Measurements from ENCODE around the gene AGPAT3.

Gene AGPAT3

DNA sequence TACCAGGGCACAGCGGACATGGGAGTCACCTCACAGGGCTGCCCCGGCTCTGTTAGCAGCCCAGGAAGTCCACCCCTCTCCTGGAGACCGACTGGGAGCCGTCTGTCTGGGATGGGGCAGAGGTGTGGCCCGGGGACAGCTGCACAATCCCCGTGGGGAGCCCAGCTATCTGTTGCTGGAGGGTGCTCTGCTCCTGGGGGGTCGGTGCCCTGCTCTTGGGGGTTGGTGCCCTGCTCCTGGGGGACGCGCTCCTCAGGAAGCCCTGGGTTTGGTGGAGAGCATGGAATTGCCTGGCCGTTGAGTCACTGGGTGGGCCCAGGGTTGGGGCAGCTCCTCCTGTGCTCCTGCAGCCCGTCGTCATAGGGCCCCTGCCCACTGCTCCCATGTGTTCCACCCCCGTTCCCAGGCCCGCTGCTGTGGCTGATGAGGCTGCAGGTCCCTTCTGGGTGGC, 39.3 kb downstream of the AGPAT3 start:
- Histone ChIP-seq H3K4me3 (ENCODE audit: low read depth, low read length) (no peak overlapping the region), H3K27me3 (replicated peaks) (no peaks in the 10 kb centered on the region), H3K27ac (no peak overlapping the region), H3K36me3 (replicated peaks) (no peaks in the 10 kb centered on the region)
- DNase-seq = no peak
- in situ Hi-C loops (cut with HindIII; ENCODE audit: low pct_ligation_motif_present, low sequenced_read_pairs) = no loop called here
- TF ChIP-seq, protein P1, sequence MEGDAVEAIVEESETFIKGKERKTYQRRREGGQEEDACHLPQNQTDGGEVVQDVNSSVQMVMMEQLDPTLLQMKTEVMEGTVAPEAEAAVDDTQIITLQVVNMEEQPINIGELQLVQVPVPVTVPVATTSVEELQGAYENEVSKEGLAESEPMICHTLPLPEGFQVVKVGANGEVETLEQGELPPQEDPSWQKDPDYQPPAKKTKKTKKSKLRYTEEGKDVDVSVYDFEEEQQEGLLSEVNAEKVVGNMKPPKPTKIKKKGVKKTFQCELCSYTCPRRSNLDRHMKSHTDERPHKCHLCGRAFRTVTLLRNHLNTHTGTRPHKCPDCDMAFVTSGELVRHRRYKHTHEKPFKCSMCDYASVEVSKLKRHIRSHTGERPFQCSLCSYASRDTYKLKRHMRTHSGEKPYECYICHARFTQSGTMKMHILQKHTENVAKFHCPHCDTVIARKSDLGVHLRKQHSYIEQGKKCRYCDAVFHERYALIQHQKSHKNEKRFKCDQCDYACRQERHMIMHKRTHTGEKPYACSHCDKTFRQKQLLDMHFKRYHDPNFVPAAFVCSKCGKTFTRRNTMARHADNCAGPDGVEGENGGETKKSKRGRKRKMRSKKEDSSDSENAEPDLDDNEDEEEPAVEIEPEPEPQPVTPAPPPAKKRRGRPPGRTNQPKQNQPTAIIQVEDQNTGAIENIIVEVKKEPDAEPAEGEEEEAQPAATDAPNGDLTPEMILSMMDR (IDR thresholded peaks at IDR 0.05; ENCODE audit: low read depth, low read length, missing control alignments) = no peak

DNA sequence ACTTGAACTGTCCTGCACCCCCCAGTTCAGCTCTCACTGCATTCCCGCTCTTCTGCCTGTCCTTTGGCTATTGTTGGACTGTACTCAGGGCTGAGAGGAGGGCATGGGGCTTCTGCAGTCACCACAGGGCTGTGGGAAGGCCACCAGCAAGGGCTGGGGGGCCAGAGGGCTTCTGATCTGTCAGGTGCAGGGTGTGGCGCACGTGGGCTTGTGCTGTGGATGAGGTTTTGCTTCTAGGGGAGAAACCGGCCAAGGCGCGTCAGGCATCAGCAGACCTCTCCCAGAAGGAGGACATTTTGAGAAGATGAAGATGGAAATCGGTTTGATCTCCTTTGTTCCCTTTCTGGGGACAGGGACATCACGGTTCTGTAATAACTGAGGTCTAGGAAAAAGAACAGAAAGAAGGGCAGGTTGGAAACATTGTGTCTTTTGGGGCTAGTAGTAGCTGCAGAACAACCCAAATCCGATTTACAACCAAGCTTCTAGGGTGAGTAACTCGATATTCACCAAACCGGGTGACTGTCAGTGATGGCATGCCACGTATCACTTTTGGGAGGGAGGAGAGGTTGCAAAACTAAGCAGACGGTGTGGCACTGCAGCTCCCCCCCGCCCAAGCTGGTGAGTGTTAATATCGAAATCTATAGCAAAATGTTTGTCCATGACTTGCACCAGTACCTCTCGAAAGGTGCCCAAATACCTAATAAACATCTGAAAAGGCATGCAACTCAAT, 40.9 kb downstream of the AGPAT3 start:
- Histone ChIP-seq H3K27ac (no peak overlapping the region), H3K4me3 (ENCODE audit: low read depth, low read length) (no peak overlapping the region), H3K36me3 (replicated peaks) (no peaks in the 10 kb centered on the region), H3K27me3 (replicated peaks) (no peaks in the 10 kb centered on the region)
- no peak for DNase-seq
- in situ Hi-C loops (cut with HindIII; ENCODE audit: low pct_ligation_motif_present, low sequenced_read_pairs) = no loop called here
- TF ChIP-seq, protein P1 (IDR thresholded peaks at IDR 0.05; ENCODE audit: low read depth, low read length, missing control alignments) = no peak

DNA sequence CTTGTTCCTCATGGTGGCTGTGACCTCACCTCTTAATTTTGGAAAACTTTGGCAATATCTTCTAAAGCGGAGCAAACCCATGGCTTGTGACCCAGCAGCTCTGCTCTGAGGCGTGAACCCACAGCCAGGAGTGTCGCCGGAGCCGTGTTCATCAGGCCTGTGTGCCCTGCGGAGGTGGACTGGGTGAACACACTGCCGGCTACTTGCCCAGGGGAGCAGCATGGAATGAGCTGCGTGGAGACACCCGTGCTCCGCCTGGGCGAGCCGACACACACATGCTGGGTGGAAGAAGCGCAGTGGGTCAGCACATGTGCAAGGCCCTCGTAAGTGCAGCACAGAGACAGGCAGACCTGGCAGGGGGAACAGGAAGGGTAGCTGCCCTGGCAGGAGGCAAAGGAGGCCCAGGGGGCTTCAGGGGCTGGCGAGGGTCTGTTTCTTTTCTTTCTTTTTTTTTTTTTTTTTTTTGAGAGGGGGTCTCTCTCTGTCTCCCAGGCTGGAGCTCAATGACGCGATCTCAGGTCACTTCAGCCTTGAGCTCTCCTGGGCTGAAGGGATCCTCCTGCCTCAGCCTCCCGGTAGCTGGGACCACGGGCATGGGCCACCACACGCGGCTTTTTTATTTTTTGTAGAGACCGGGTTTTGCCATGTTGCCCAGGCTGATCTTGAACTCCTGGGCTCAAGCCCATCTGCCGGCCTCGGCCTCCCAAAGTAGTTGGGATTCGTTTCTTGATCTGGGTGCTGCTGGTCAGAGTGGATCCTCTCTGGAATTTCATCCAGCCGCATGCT, 41.8 kb downstream of the AGPAT3 start:
- TF ChIP-seq, protein P1 (IDR thresholded peaks at IDR 0.05; ENCODE audit: low read depth, low read length, missing control alignments) = no peak
- Histone ChIP-seq H3K36me3 (replicated peaks) (no peaks in the 10 kb centered on the region), H3K27ac (no peak overlapping the region), H3K27me3 (replicated peaks) (no peaks in the 10 kb centered on the region), H3K4me3 (ENCODE audit: low read depth, low read length) (no peak overlapping the region)
- DNase-seq = no peak
- in situ Hi-C loops (cut with HindIII; ENCODE audit: low pct_ligation_motif_present, low sequenced_read_pairs) = no loop called here

DNA sequence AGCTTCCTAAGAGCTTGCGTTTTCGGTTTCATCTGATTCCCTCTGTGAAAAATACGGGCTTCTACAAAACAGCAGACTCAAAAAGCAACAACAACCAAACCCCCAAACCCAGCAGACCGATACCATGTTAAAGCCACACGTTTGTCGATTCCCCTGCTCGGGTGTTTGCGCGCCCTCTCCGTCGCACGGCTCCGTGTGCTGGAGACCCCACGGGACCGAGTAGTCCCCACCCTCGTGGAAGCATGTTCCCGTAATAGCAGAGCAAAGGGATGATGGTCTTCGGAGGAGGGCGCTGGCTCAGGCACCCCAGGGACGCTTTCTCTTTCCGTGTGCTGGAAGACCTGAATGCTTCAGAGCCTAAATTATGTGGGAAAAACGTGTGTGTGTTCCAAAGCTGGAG, 42.7 kb downstream of the AGPAT3 start:
- DNase-seq = no peak
- Histone ChIP-seq H3K27ac (no peak overlapping the region), H3K36me3 (replicated peaks) (no peaks in the 10 kb centered on the region), H3K4me3 (ENCODE audit: low read depth, low read length) (no peak overlapping the region), H3K27me3 (replicated peaks) (no peaks in the 10 kb centered on the region)
- in situ Hi-C loops (cut with HindIII; ENCODE audit: low pct_ligation_motif_present, low sequenced_read_pairs) = no loop called here
- TF ChIP-seq, protein P1 (IDR thresholded peaks at IDR 0.05; ENCODE audit: low read depth, low read length, missing control alignments) = no peak

DNA sequence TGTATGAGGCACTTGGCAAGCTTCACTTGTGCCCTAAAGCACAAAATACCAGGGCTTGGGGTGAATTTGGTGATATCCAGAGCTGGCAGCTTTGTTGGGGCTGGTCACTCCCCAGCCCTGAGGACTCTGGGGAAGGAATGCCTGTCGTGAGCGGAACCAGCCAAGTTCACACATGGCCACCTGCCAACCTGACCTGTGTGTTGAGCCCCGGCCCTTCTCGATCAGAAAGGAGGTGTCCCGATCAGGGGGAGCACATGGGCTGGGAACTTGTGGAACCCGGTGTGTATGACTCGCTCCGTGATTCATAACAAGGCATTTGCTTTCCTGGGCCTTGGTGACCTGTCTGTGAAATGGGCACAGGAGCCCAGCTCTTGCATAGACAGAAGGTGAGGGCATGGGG, 43.1 kb downstream of the AGPAT3 start:
- no peak for DNase-seq
- Histone ChIP-seq H3K36me3 (replicated peaks) (no peaks in the 10 kb centered on the region), H3K27me3 (replicated peaks) (no peaks in the 10 kb centered on the region), H3K4me3 (ENCODE audit: low read depth, low read length) (no peak overlapping the region), H3K27ac (no peak overlapping the region)
- in situ Hi-C loops (cut with HindIII; ENCODE audit: low pct_ligation_motif_present, low sequenced_read_pairs) = no loop called here
- TF ChIP-seq, protein P1 (IDR thresholded peaks at IDR 0.05; ENCODE audit: low read depth, low read length, missing control alignments) = no peak
